ENCODE measurements around the gene CTSO. TPM values are rescaled to one million over a fixed set of nuclear protein-coding genes. Genes with fewer than 3 reads are reported as not detected.

Gene CTSO
- total RNA-seq, 1 donor from 2014 or later: 30.5 TPM

GRCh38 chr4:155962767-155963166 lies 9.1 kb upstream of the CTSO start:
- H3K9me3 ChIP-seq: no peaks in the 10 kb centered on the region
- ATAC-seq (no peak), DNase-seq (no peak)
- intact Hi-C loops (cut with DNase I): no loop called here
- no peaks in the 10 kb centered on the region for H3K4me1 ChIP-seq
- no peaks in the 10 kb centered on the region for H3K36me3 ChIP-seq
- H3K27ac ChIP-seq: no peak overlapping the region
- no peak overlapping the region for H3K4me3 ChIP-seq
- TF ChIP-seq CTCF (IDR thresholded peaks at IDR 0.05): no peak
- no peaks in the 10 kb centered on the region for H3K27me3 ChIP-seq

DNA sequence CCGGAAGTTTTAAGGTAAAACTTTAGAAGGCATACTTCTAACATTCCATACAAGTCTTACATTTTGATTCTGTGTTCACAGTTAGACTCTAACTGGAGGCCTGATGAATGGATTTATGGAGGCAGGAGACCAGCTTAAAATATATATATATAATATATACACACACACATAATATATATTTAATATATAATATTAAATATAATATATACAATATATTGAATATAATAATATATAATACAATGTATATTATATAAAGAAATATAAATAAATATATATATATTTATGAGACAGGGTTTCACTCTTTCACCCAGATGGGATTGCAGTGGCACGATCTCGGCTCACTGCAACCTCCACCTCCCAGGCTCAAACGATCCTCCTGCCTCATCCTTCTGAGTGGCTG lies 7.9 kb upstream of the CTSO start:
- no peak for ATAC-seq
- Histone ChIP-seq H3K27me3 (no peaks in the 10 kb centered on the region), H3K4me3 (no peak overlapping the region), H3K27ac (no peak overlapping the region), H3K4me1 (no peaks in the 10 kb centered on the region), H3K9me3 (no peaks in the 10 kb centered on the region), H3K36me3 (no peaks in the 10 kb centered on the region)
- no peak for DNase-seq
- intact Hi-C loops (cut with DNase I): no loop called here
- no peak for TF ChIP-seq CTCF (IDR thresholded peaks at IDR 0.05)

DNA sequence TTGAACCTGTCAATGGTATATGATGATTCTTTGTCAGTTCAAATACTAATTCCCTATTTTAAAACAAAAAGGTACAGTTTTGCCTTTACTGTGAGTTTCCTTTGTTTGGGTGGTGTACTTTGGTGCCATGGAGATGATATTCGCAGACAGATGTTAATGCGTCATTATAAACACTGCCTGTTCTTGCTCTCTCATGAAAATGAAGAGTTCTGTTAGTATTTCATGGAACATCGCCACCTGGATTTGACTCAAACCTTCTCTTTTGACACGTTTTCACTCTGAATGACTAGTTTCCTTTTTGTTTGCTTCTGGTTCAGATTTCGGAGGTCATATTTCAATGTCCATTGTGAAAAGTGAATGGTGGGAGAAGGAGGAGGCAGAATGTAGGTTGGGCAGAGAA lies 6.9 kb upstream of the CTSO start:
- no peak for TF ChIP-seq CTCF (IDR thresholded peaks at IDR 0.05)
- intact Hi-C loops (cut with DNase I): no loop called here
- Histone ChIP-seq H3K27me3 (no peaks in the 10 kb centered on the region), H3K9me3 (no peaks in the 10 kb centered on the region), H3K27ac (no peak overlapping the region), H3K36me3 (no peaks in the 10 kb centered on the region), H3K4me3 (no peak overlapping the region), H3K4me1 (no peaks in the 10 kb centered on the region)
- no peak for DNase-seq
- ATAC-seq: no peak

GRCh38 chr4:155959417-155959816 lies 5.8 kb upstream of the CTSO start:
- H3K4me1 ChIP-seq: no peaks in the 10 kb centered on the region
- no peaks in the 10 kb centered on the region for H3K9me3 ChIP-seq
- DNase-seq (no peak), ATAC-seq (peak; percentile 36)
- H3K36me3 ChIP-seq: no peaks in the 10 kb centered on the region
- H3K4me3 ChIP-seq: no peak overlapping the region
- H3K27me3 ChIP-seq: no peaks in the 10 kb centered on the region
- H3K27ac ChIP-seq: no peak overlapping the region
- TF ChIP-seq CTCF (IDR thresholded peaks at IDR 0.05): no peak
- intact Hi-C loops (cut with DNase I): loop anchor here (10.0 kb wide), 1 partner anchor 155 kb away; no protein-coding TSS in a partner anchor

- Histone ChIP-seq H3K4me1 (peaks cover 9% of the 10 kb centered on the region), H3K4me3 (no peak overlapping the region), H3K36me3 (no peaks in the 10 kb centered on the region), H3K9me3 (no peaks in the 10 kb centered on the region), H3K27me3 (no peaks in the 10 kb centered on the region), H3K27ac (no peak overlapping the region)
- no peak for DNase-seq
- intact Hi-C loops (cut with DNase I): loop anchor here (10.0 kb wide), 1 partner anchor 152 kb away; no protein-coding TSS in a partner anchor
- TF ChIP-seq CTCF (IDR thresholded peaks at IDR 0.05): no peak
- ATAC-seq: no peak
Observed at GRCh38 chr4:155956461-155956860, 2.8 kb upstream of the CTSO start.

DNA sequence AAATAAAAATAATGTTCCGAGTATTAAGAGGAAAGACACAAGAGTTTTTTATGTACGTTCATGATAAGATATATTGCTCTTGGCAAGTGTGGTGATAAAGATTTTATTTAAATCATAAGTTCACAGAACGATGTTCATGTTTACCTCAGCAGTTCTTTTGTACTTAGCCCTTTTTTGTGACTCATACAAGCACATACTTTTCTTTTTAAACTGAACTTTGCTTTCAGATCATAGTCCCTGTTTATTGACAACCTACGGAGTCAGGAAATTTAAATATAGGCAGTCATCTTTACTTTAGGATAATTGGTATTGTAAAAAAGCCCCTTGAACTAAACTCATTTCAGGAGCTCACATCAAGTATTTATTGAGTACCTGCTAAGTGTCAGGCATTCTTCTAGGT lies 1.3 kb upstream of the CTSO start:
- no peak for TF ChIP-seq CTCF (IDR thresholded peaks at IDR 0.05)
- ATAC-seq (no peak), DNase-seq (no peak)
- Histone ChIP-seq H3K36me3 (no peaks in the 10 kb centered on the region), H3K4me3 (no peak overlapping the region), H3K27me3 (no peaks in the 10 kb centered on the region), H3K27ac (no peak overlapping the region), H3K9me3 (no peaks in the 10 kb centered on the region), H3K4me1 (peaks cover 9% of the 10 kb centered on the region)
- intact Hi-C loops (cut with DNase I): loop anchor here (10.0 kb wide), 1 partner anchor 150 kb away; no protein-coding TSS in a partner anchor
